BLaER1 treated with 17β-estradiol and CSF1 and Interleukin-3, amounts not matched to agents 10 nM and 100 nM (cell line): ENCODE results near the gene PDIA4.
"Not testable (repeated sequence)": the region's sequence is repeated elsewhere in the genome, so short reads cannot be mapped to it uniquely, and the experiment has no call there.

ENCODE experiments used
- H3K27ac ChIP-seq, 11 experiments: shearing (Covaris generic); formaldehyde crosslinking; 2 replicates each; pipeline ENCODE4 v1.8.1; 2022
- H3K27me3 ChIP-seq, 11 experiments: shearing (Covaris generic); formaldehyde crosslinking; 2 replicates each; pipeline ENCODE4 v1.8.1; 2022
- H3K36me3 ChIP-seq, 11 experiments: shearing (Covaris generic); formaldehyde crosslinking; 2 replicates each; pipeline ENCODE4 v1.8.1; 2022
- H3K4me1 ChIP-seq, 10 experiments: shearing (Covaris generic); formaldehyde crosslinking; 2 replicates each; pipeline ENCODE4 v1.8.1; 2022
- H3K4me2 ChIP-seq, 11 experiments: shearing (Covaris generic); formaldehyde crosslinking; 2 replicates each; pipeline ENCODE4 v1.8.1; 2022
- H3K4me3 ChIP-seq, 10 experiments: shearing (Covaris generic); formaldehyde crosslinking; 2 replicates each; pipeline ENCODE4 v1.8.1; 2022
- H3K9ac ChIP-seq, 11 experiments: shearing (Covaris generic); formaldehyde crosslinking; 2 replicates each; pipeline ENCODE4 v1.8.1; 2022
- H3K9me3 ChIP-seq, 11 experiments: shearing (Covaris generic); formaldehyde crosslinking; replicated peaks in 1 of 11; 2 replicates each; pipeline ENCODE4 v1.8.1; 2022
- H4K20me1 ChIP-seq, 11 experiments: shearing (Covaris generic); formaldehyde crosslinking; 2 replicates each; pipeline ENCODE4 v1.8.1; 2022
- Cebpa-rat ChIP-seq, 11 experiments: shearing (Covaris generic); IDR thresholded peaks; 2 replicates each; pipeline ENCODE4 v1.8.1; 2022

Gene PDIA4

GRCh38 chr7:149013876-149014275 is 14.4 kb downstream of the PDIA4 start:
- H3K9ac ChIP-seq, result peak overlapping the region in 6 of 11 experiments; percentile 3 to 33 (median 4); a peak in 2 of 22 replicates
- H3K27me3 ChIP-seq, result no peaks in the 10 kb centered on the region
- peak overlapping the region in 7 of 11 experiments; percentile 30 to 61 (median 50); a peak in 14 of 22 replicates for H3K4me2 ChIP-seq
- peaks cover 96 to 99% (median 98%) of the 10 kb centered on the region in 11 experiments for H3K36me3 ChIP-seq
- H3K4me3 ChIP-seq, result no peak overlapping the region
- peak overlapping the region in 1 of 11 experiments; percentile 21; a peak in 1 of 22 replicates for H3K27ac ChIP-seq
- TF ChIP-seq Cebpa-rat (IDR thresholded peaks at IDR 0.05), result no peak
- no peaks in the 10 kb centered on the region for H3K9me3 ChIP-seq
- peaks cover 31 to 97% (median 83%) of the 10 kb centered on the region in 11 experiments; a peak in 21 of 22 replicates for H4K20me1 ChIP-seq
- peaks cover 12 to 42% (median 31%) of the 10 kb centered on the region in 10 experiments for H3K4me1 ChIP-seq

- peaks cover 12 to 42% (median 31%) of the 10 kb centered on the region in 10 experiments for H3K4me1 ChIP-seq
- peaks cover 36 to 99% (median 92%) of the 10 kb centered on the region in 11 experiments; a peak in 21 of 22 replicates for H4K20me1 ChIP-seq
Measured at GRCh38 chr7:149012730-149013129, 15.6 kb downstream of the PDIA4 start.

DNA sequence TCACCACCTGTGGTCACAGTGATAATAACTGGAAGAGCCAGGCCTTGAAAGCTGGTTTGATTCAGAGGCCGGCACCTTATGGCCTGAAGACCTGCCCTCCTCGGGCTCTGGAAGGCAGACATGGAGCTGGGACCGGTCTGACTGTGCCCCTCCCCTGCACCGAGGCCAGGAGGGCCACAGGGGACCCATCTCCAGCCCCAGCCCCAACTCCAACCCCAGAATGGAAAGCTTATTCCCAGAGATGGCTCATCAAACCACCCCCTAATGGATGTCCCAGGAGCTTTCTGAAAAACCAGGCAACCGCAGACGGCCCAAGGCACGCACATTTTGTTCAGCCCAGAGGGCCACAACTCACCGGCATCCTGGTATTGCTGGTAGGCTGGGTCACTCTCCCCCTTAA is 16.8 kb downstream of the PDIA4 start:
- Histone ChIP-seq H3K4me2 (no peak overlapping the region), H4K20me1 (peaks cover 47 to 100% (median 98%) of the 10 kb centered on the region in 11 experiments; a peak in 21 of 22 replicates), H3K27ac (peak overlapping the region in 1 of 11 experiments; percentile 5; a peak in 1 of 22 replicates), H3K4me3 (no peak overlapping the region), H3K27me3 (no peaks in the 10 kb centered on the region), H3K9ac (peak overlapping the region in 1 of 11 experiments; percentile 22; a peak in 2 of 22 replicates), H3K4me1 (peaks cover 12 to 42% (median 31%) of the 10 kb centered on the region in 10 experiments), H3K36me3 (peaks cover 100% of the 10 kb centered on the region in 11 experiments), H3K9me3 (no peaks in the 10 kb centered on the region)
- no peak for TF ChIP-seq Cebpa-rat (IDR thresholded peaks at IDR 0.05)

More at GRCh38 chr7:149012730-149013129, 15.6 kb downstream of the PDIA4 start:
- H3K9me3 ChIP-seq, H3K4me3 ChIP-seq, H3K27ac ChIP-seq, H3K27me3 ChIP-seq, H3K9ac ChIP-seq: not testable (repeated sequence)
- Histone ChIP-seq H3K4me2 (0 out of 22 replicates have a peak overlapping the region, but pooled peaks of 1 of the 11 experiments have one; percentile 15), H3K36me3 (peaks cover 99 to 100% (median 99%) of the 10 kb centered on the region in 11 experiments)
- 0 out of 22 replicates have a peak, but pooled peaks of 1 of the 11 experiments have one; percentile 40 for TF ChIP-seq Cebpa-rat (IDR thresholded peaks at IDR 0.05)

- Histone ChIP-seq H3K4me1 (peaks cover 12 to 40% (median 27%) of the 10 kb centered on the region in 10 experiments), H3K27ac (no peak overlapping the region), H3K27me3 (no peaks in the 10 kb centered on the region), H3K36me3 (peaks cover 99 to 100% (median 100%) of the 10 kb centered on the region in 11 experiments), H3K4me3 (no peak overlapping the region), H4K20me1 (peaks cover 54 to 100% (median 97%) of the 10 kb centered on the region in 11 experiments; a peak in 21 of 22 replicates), H3K9me3 (no peaks in the 10 kb centered on the region), H3K4me2 (no peak overlapping the region), H3K9ac (no peak overlapping the region; a peak in 1 of 22 replicates)
- TF ChIP-seq Cebpa-rat (IDR thresholded peaks at IDR 0.05), result no peak
Measured at GRCh38 chr7:149010451-149010850, 17.9 kb downstream of the PDIA4 start.

- Histone ChIP-seq H4K20me1 (peaks cover 51 to 100% (median 96%) of the 10 kb centered on the region in 11 experiments; a peak in 21 of 22 replicates), H3K4me3 (no peak overlapping the region), H3K27ac (no peak overlapping the region), H3K9me3 (no peaks in the 10 kb centered on the region), H3K4me1 (peaks cover 12 to 31% (median 20%) of the 10 kb centered on the region in 10 experiments), H3K27me3 (no peaks in the 10 kb centered on the region), H3K9ac (peak overlapping the region in 1 of 11 experiments; percentile 42; a peak in 1 of 22 replicates), H3K36me3 (peaks cover 99 to 100% (median 100%) of the 10 kb centered on the region in 11 experiments), H3K4me2 (no peak overlapping the region)
- TF ChIP-seq Cebpa-rat (IDR thresholded peaks at IDR 0.05), result no peak
Measured at GRCh38 chr7:149009527-149009926, 18.8 kb downstream of the PDIA4 start.

DNA sequence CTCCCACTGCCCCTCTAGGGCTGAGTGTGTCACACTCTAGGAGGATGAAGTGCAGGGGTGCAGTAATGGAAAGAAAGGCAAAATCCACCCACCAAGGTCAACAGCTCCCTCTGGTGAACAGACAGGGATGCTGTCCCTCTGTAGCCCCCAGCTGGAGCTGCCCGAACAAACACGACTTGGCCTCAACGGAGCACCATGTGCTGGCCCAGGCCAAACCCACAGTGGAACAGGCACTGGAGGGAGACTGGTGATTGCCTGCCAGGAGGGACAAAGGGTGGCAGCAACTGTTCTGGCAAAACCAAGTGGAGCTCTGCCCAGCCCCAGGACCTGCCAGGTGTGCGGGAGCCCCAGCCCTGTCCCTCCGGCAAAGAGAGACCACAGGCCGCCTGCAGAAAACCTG is 20.7 kb downstream of the PDIA4 start:
- Histone ChIP-seq H3K9ac (no peak overlapping the region), H3K4me2 (no peak overlapping the region), H3K4me1 (peaks cover 0 to 11% (median 8%) of the 10 kb centered on the region in 10 experiments; a peak in 12 of 20 replicates), H3K9me3 (no peaks in the 10 kb centered on the region), H3K36me3 (peaks cover 99 to 100% (median 100%) of the 10 kb centered on the region in 11 experiments), H3K4me3 (no peak overlapping the region), H3K27me3 (no peaks in the 10 kb centered on the region), H4K20me1 (peaks cover 49 to 100% (median 96%) of the 10 kb centered on the region in 11 experiments; a peak in 21 of 22 replicates), H3K27ac (no peak overlapping the region)
- TF ChIP-seq Cebpa-rat (IDR thresholded peaks at IDR 0.05), result no peak

GRCh38 chr7:149007146-149007545 is 21.2 kb downstream of the PDIA4 start:
- Histone ChIP-seq H3K27me3 (no peaks in the 10 kb centered on the region), H3K4me2 (no peak overlapping the region), H3K27ac (no peak overlapping the region), H3K4me3 (no peak overlapping the region), H4K20me1 (peaks cover 49 to 100% (median 94%) of the 10 kb centered on the region in 11 experiments; a peak in 21 of 22 replicates), H3K9me3 (no peaks in the 10 kb centered on the region), H3K9ac (no peak overlapping the region), H3K4me1 (peaks cover 0 to 10% (median 6%) of the 10 kb centered on the region in 10 experiments; a peak in 11 of 20 replicates), H3K36me3 (peaks cover 98 to 100% (median 99%) of the 10 kb centered on the region in 11 experiments)
- TF ChIP-seq Cebpa-rat (IDR thresholded peaks at IDR 0.05), result no peak

- H4K20me1 ChIP-seq, result peaks cover 49 to 100% (median 92%) of the 10 kb centered on the region in 11 experiments; a peak in 21 of 22 replicates
- H3K9me3 ChIP-seq, result no peaks in the 10 kb centered on the region
- no peak overlapping the region for H3K27ac ChIP-seq
- no peak overlapping the region for H3K9ac ChIP-seq
- peaks cover 97 to 100% (median 99%) of the 10 kb centered on the region in 11 experiments for H3K36me3 ChIP-seq
- peaks cover 0 to 8% (median 0%) of the 10 kb centered on the region in 10 experiments; a peak in 1 of 20 replicates for H3K4me1 ChIP-seq
- H3K4me3 ChIP-seq, result no peak overlapping the region
- H3K27me3 ChIP-seq, result no peaks in the 10 kb centered on the region
- no peak for TF ChIP-seq Cebpa-rat (IDR thresholded peaks at IDR 0.05)
- no peak overlapping the region for H3K4me2 ChIP-seq
Measured at GRCh38 chr7:149006345-149006725, 22.0 kb downstream of the PDIA4 start.
